Heart left ventricle (tissue), 16 donors: ENCODE data around the gene CD47. TPM values are rescaled to one million over a fixed set of nuclear protein-coding genes. Genes with fewer than 3 reads are reported as not detected.

Source experiments
- ATAC-seq, 4 donors: fragments of 200-7000 bp; cut with Tn5 transposase; one replicate each; pipeline ENCODE4 v1.9.1; 2020 to 2022; ENCODE audit warnings: moderate library complexity in 4 of 4, mild to moderate bottlenecking in 3 of 4, moderate number of reproducible peaks in 1 of 4
- DNase-seq, 5 donors: peaks; one replicate each; pipeline ENCODE4 v3.0.0-alpha.2; 2020
- H3K27ac ChIP-seq, 12 donors: fragments of 200-600 bp; sonication (generic) in 4 of 12; one replicate each; pipeline versions ENCODE4 v1.5.0 to v1.8.0; 2016 to 2022; ENCODE audit warnings: mild to moderate bottlenecking in 2 of 12
- H3K27me3 ChIP-seq, 9 donors: fragments of 200-600 bp; sonication (generic) in 2 of 9; one replicate each; pipeline versions ENCODE4 v1.5.1 to v1.8.0; 2016 to 2022; ENCODE audit warnings: mild to moderate bottlenecking in 3 of 9
- H3K36me3 ChIP-seq, 9 donors: fragments of 200-600 bp; sonication (generic) in 2 of 9; one replicate each; pipeline versions ENCODE4 v1.5.0 to v1.8.0; 2018 to 2022; ENCODE audit warnings: mild to moderate bottlenecking in 2 of 9
- H3K4me1 ChIP-seq, 12 donors: fragments of 200-600 bp; sonication (generic) in 4 of 12; one replicate each; pipeline versions ENCODE4 v1.5.0 to v1.8.0; 2016 to 2022; ENCODE audit warnings: mild to moderate bottlenecking in 3 of 12
- H3K4me3 ChIP-seq, 12 donors: fragments of 200-600 bp; sonication (generic) in 4 of 12; one replicate each; pipeline versions ENCODE4 v1.5.0 to v1.8.0; 2017 to 2022; ENCODE audit warnings: mild to moderate bottlenecking in 9 of 12, moderate library complexity in 4 of 12
- H3K9me3 ChIP-seq, 12 donors: fragments of 200-600 bp; sonication (generic) in 4 of 12; one replicate each; pipeline versions ENCODE4 v1.5.0 to v1.8.0; 2016 to 2022; ENCODE audit warnings: mild to moderate bottlenecking in 1 of 12
- CTCF ChIP-seq, 12 donors: fragments of 200-600 bp; sonication (generic) in 4 of 12; IDR thresholded peaks; one replicate each; pipeline versions ENCODE4 v1.5.0 to v1.8.0; 2018 to 2022; ENCODE audit warnings: antibody characterized with exemption in 12 of 12, mild to moderate bottlenecking in 5 of 12
- POLR2A ChIP-seq, 2 donors: fragments of 450-650 bp; IDR thresholded peaks; one replicate each; pipeline ENCODE4 v1.6.1; 2017; ENCODE audit warnings: antibody characterized with exemption in 2 of 2, mild to moderate bottlenecking in 2 of 2, moderate library complexity in 2 of 2
- WGBS, 4 donors: extraction: QIAGEN DNeasy Blood & Tissue Kit in 2 of 4; methylation state at CpG; one replicate each; pipeline versions ENCODE4 v1.1.5 to v1.1.7; 2013 to 2018; 5-methylcytosine and 5-hydroxymethylcytosine counted together
- intact Hi-C, 10 donors: fragments of 100-400 bp; cut with DNase I; formaldehyde crosslinking; loops; one replicate each; pipeline versions ENCODE4 v1.11.1 to v1.14.2; 2022
- polyA plus RNA-seq, 2 donors: library from polyadenylated mRNA; stranded (reverse); fragments of 200-250 nt; gene quantifications; one replicate each; pipeline ENCODE4 v1.2.3, GENCODE V29; 2013
- total RNA-seq, 9 donors: library from RNA; depleted of rRNA in 2 of 9; stranded (reverse); fragments of >200 nt in 2 of 9; fragmentation: NEBNext Ultra II Directional in 3 of 9; extraction: Animal tissue kit (Norgen Biotek cat#: 25700) in 3 of 9; gene quantifications; one replicate each; pipeline versions ENCODE4 v1.1.0 to v1.2.4, GENCODE V29; 2016 to 2023
- donor health status: ischemic (EF 13 %, LVEDD 7.1; RV severe dilation, severe dysfunction).
- donor health status: healthy with polysubstance abuse.
- donor health status: DM: no; HTN: yes; CAD: no.
- donor health status: DM: no; HTN: no; CAD: no.
- donor health status: ischemic (EF 25% LVEDD 6.9; RV normal size, moderate dysfunction).
- donor health status: ischemic (EF 25% LVEDD 5.7; RV mildly dilated, moderate dysfunction).
- donor health status: healthy.
- donor health status: DM: yes; HTN: yes; CAD: no.
- donor health status: ischemic (EF 35%, LVEDD 5.7; RV mildly dilated, moderate dysfunction).
- donor health status: nonischemic (EF 11% LVEDD 7.7; RV severe dilation, severe dysfunction).
- donor health status: DM: yes; HTN: yes; CAD: no.
- donor health status: PGD.
- donor health status: ischemic (EF 29% LVEDD 5.4; RV normal size, mild dysfunction).
- donor health status: nonischemic (EF 23%, LVEDD 6.1; RV moderate dilation, normal function).

CD47 gene
- total and polyA plus RNA-seq, 11 donors, result 27.7 to 80.6 (median 42.4) TPM

GRCh38 chr3:108086653-108087052 is 4.2 kb downstream of the CD47 start:
- no peak overlapping the region for H3K4me3 ChIP-seq
- no peak overlapping the region for H3K27ac ChIP-seq
- WGBS, 4 donors, result 90 to 97% (median 94%) methylated on average over 4 of the region's 4 CpGs
- no peaks in the 10 kb centered on the region for H3K9me3 ChIP-seq
- no peaks in the 10 kb centered on the region for H3K27me3 ChIP-seq
- ATAC-seq, result no peak
- TF ChIP-seq POLR2A (IDR thresholded peaks at IDR 0.05) (no peak), CTCF (IDR thresholded peaks at IDR 0.05) (no peak)
- intact Hi-C loops, result loop anchor here in 2 of 10 donors (10.0 kb wide), 2 partner anchors 162 to 412 kb away; no protein-coding TSS in a partner anchor
- peaks cover 0 to 8% (median 0%) of the 10 kb centered on the region in 9 donors for H3K36me3 ChIP-seq
- peaks cover 0 to 79% (median 22%) of the 10 kb centered on the region in 12 donors for H3K4me1 ChIP-seq
- no peak for DNase-seq

- no peak overlapping the region for H3K4me3 ChIP-seq
- TF ChIP-seq POLR2A (IDR thresholded peaks at IDR 0.05) (no peak), CTCF (IDR thresholded peaks at IDR 0.05) (no peak)
- ATAC-seq (no peak), DNase-seq (no peak)
- intact Hi-C loops, result loop anchor here in 2 of 10 donors (10.0 kb wide), 2 partner anchors 161 to 411 kb away; no protein-coding TSS in a partner anchor
- H3K27ac ChIP-seq, result no peak overlapping the region
- WGBS, 4 donors, result 93 to 96% (median 94%) methylated on average over 2 of the region's 2 CpGs
- H3K9me3 ChIP-seq, result no peaks in the 10 kb centered on the region
- H3K27me3 ChIP-seq, result no peaks in the 10 kb centered on the region
- peaks cover 0 to 81% (median 19%) of the 10 kb centered on the region in 12 donors for H3K4me1 ChIP-seq
- H3K36me3 ChIP-seq, result peaks cover 0 to 8% (median 0%) of the 10 kb centered on the region in 9 donors
Measured at GRCh38 chr3:108085810-108086350, 5.0 kb downstream of the CD47 start.

GRCh38 chr3:108085370-108085769 is 5.5 kb downstream of the CD47 start:
- no peak for ATAC-seq

More at GRCh38 chr3:108085370-108085769, 5.5 kb downstream of the CD47 start:
- Histone ChIP-seq H3K9me3 (no peaks in the 10 kb centered on the region), H3K4me3 (no peak overlapping the region), H3K27ac (no peak overlapping the region), H3K36me3 (peaks cover 0 to 10% (median 0%) of the 10 kb centered on the region in 9 donors), H3K4me1 (peaks cover 0 to 86% (median 19%) of the 10 kb centered on the region in 12 donors), H3K27me3 (no peaks in the 10 kb centered on the region)
- no peak for TF ChIP-seq POLR2A (IDR thresholded peaks at IDR 0.05)
- TF ChIP-seq CTCF (IDR thresholded peaks at IDR 0.05), result no peak
- intact Hi-C loops, result loop anchor here in 2 of 10 donors (10.0 kb wide), 2 partner anchors 161 to 411 kb away; no protein-coding TSS in a partner anchor
- no peak for DNase-seq
